DOHH2 (cell line): ENCODE measurements around the gene PNRC2.
A peak's percentile ranks its signal among the peaks of the same experiment; 100 is the strongest.

Source experiments
- H3F3A ChIP-seq: fragments of 200-600 bp; sonication (generic), shearing (Covaris generic); 2 replicates; pipeline ENCODE4 v1.6.0; 2016; ENCODE audit warnings: antibody characterized with exemption, mild to moderate bottlenecking; ENCODE audit not compliant: control insufficient read depth, insufficient read depth
- H3K27ac ChIP-seq: fragments of 200-600 bp; sonication (generic); 2 replicates; pipeline ENCODE4 v1.5.1; 2014; ENCODE audit warnings: low read depth, mild to moderate bottlenecking, low read length, moderate library complexity
- H3K27me3 ChIP-seq: fragments of 200-600 bp; sonication (generic); 2 replicates; pipeline ENCODE4 v1.6.1; 2014; ENCODE audit warnings: mild to moderate bottlenecking, low read length, mixed read lengths; ENCODE audit not compliant: control insufficient read depth
- H3K36me3 ChIP-seq: fragments of 200-600 bp; sonication (generic); 2 replicates; pipeline ENCODE4 v1.6.1; 2014; ENCODE audit warnings: mild to moderate bottlenecking, low read length, moderate library complexity, mixed read lengths; ENCODE audit not compliant: control insufficient read depth
- H3K4me1 ChIP-seq: fragments of 200-600 bp; sonication (generic); 2 replicates; pipeline ENCODE4 v1.6.1; 2014; ENCODE audit warnings: mild to moderate bottlenecking, low read length, mixed read lengths; ENCODE audit not compliant: control insufficient read depth
- H3K4me2 ChIP-seq: fragments of 200-600 bp; sonication (generic); 2 replicates; pipeline ENCODE4 v1.6.0; 2014; ENCODE audit warnings: mild to moderate bottlenecking, low read length, moderate library complexity
- H3K4me3 ChIP-seq: fragments of 200-600 bp; sonication (generic); 2 replicates; pipeline ENCODE4 v1.5.1; 2014; ENCODE audit warnings: mild to moderate bottlenecking, low read length, mixed read lengths
- H3K79me2 ChIP-seq: fragments of 200-600 bp; sonication (generic); 2 replicates; pipeline ENCODE4 v1.6.1; 2014; ENCODE audit warnings: mild to moderate bottlenecking, low read length, mixed read lengths; ENCODE audit not compliant: control insufficient read depth
- H3K9me2 ChIP-seq: fragments of 200-600 bp; sonication (generic); replicated peaks from 2 replicates; pipeline ENCODE4 v1.6.1; 2014; ENCODE audit warnings: mild to moderate bottlenecking, low read length, mixed read lengths; ENCODE audit not compliant: control insufficient read depth
- H3K9me3 ChIP-seq: fragments of 200-600 bp; sonication (generic); 2 replicates; pipeline ENCODE4 v1.6.1; 2014; ENCODE audit warnings: antibody characterized with exemption, low read length, mixed read lengths; ENCODE audit not compliant: control insufficient read depth, insufficient read depth
- H4K20me1 ChIP-seq: fragments of 200-600 bp; sonication (generic); 2 replicates; pipeline ENCODE4 v1.6.0; 2014; ENCODE audit warnings: low read depth, mild to moderate bottlenecking, antibody characterized with exemption, low read length, moderate library complexity; ENCODE audit not compliant: control insufficient read depth, insufficient read depth
- CTCF ChIP-seq: fragments of 200-600 bp; sonication (generic); IDR thresholded peaks from one replicate; pipeline ENCODE4 v1.5.1; 2014; ENCODE audit warnings: antibody characterized with exemption, mild to moderate bottlenecking, low read depth, low read length; ENCODE audit not compliant: poor library complexity, severe bottlenecking
- EZH2phosphoT487 ChIP-seq: fragments of 200-600 bp; sonication (generic); IDR thresholded peaks from 2 replicates; pipeline ENCODE4 v1.6.1; 2017; ENCODE audit warnings: borderline replicate concordance, mild to moderate bottlenecking, antibody characterized with exemption, low read length, moderate library complexity, mixed read lengths

Gene PNRC2

GRCh38 chr1:23959461-23960290 is at the start of gene PNRC2:
TSS of gene PNRC2 (plus strand) at chr1:23959828. CDS start at chr1:23961458, 1,630 bp downstream.
- H3K36me3 ChIP-seq: peaks cover 47% of the 10 kb centered on the region
- H3K27ac ChIP-seq: peak within 1 kb of the TSS; percentile 97
- H3K4me3 ChIP-seq: peak within 1 kb of the TSS; percentile 87
- TF ChIP-seq CTCF (no peak), EZH2phosphoT487 (no peak)
- H3F3A ChIP-seq: peaks cover 48% of the 10 kb centered on the region
- H3K9me2 ChIP-seq: no peaks in the 10 kb centered on the region
- peak within 1 kb of the TSS; percentile 85 for H3K4me2 ChIP-seq
- peaks cover 29% of the 10 kb centered on the region for H3K79me2 ChIP-seq
- no peaks in the 10 kb centered on the region for H3K9me3 ChIP-seq
- H3K4me1 ChIP-seq: peaks cover 58% of the 10 kb centered on the region
- peaks cover 8% of the 10 kb centered on the region; the same call in 1 of the 2 replicates for H4K20me1 ChIP-seq
- H3K27me3 ChIP-seq: no peaks in the 10 kb centered on the region

- H3K4me3 ChIP-seq: peak overlapping the region; percentile 80
- TF ChIP-seq CTCF: no peak
- no peak for TF ChIP-seq EZH2phosphoT487
- H3K9me2 ChIP-seq: no peaks in the 10 kb centered on the region
- no peaks in the 10 kb centered on the region for H4K20me1 ChIP-seq
- peaks cover 56% of the 10 kb centered on the region for H3F3A ChIP-seq
- peaks cover 25% of the 10 kb centered on the region for H3K36me3 ChIP-seq
- H3K27ac ChIP-seq: peak overlapping the region; percentile 99
- no peaks in the 10 kb centered on the region for H3K9me3 ChIP-seq
- H3K4me2 ChIP-seq: peak overlapping the region; percentile 98
- peaks cover 99% of the 10 kb centered on the region for H3K4me1 ChIP-seq
- no peaks in the 10 kb centered on the region for H3K27me3 ChIP-seq
- H3K79me2 ChIP-seq: peaks cover 39% of the 10 kb centered on the region
Measured at GRCh38 chr1:23910144-23910543, 49.5 kb upstream of the PNRC2 start.

- Histone ChIP-seq H3K4me3 (peak overlapping the region; percentile 80), H3K27ac (peak overlapping the region; percentile 99)
Measured at GRCh38 chr1:23910553-23911246, 48.9 kb upstream of the PNRC2 start.

More at GRCh38 chr1:23910553-23911246, 48.9 kb upstream of the PNRC2 start:
- H3K4me2 ChIP-seq: peak overlapping the region; percentile 98
- H3K9me3 ChIP-seq: no peaks in the 10 kb centered on the region
- TF ChIP-seq CTCF (no peak), EZH2phosphoT487 (no peak)
- H3K9me2 ChIP-seq: no peaks in the 10 kb centered on the region
- H3F3A ChIP-seq: peaks cover 62% of the 10 kb centered on the region
- peaks cover 23% of the 10 kb centered on the region for H3K36me3 ChIP-seq
- H3K27me3 ChIP-seq: no peaks in the 10 kb centered on the region
- H3K79me2 ChIP-seq: peaks cover 35% of the 10 kb centered on the region
- H4K20me1 ChIP-seq: no peaks in the 10 kb centered on the region
- peaks cover 99% of the 10 kb centered on the region for H3K4me1 ChIP-seq
